ENCODE data around the gene ADAP2. TPM values are rescaled to one million over a fixed set of nuclear protein-coding genes. Genes with fewer than 3 reads are reported as not detected.
"Not testable (repeated sequence)": the region's sequence is repeated elsewhere in the genome, so short reads cannot be mapped to it uniquely, and the experiment has no call there.

ADAP2 gene
- total RNA-seq, 1 donor from 2014 or later = 0.89 TPM

GRCh38 chr17:30928584-30928983 is 6.8 kb downstream of the ADAP2 start:
- Histone ChIP-seq H3K4me1 (ENCODE audit: insufficient read depth, low read length) (no peaks in the 10 kb centered on the region), H2AFZ (ENCODE audit: low read depth, low read length) (no peak overlapping the region), H3K4me2 (ENCODE audit: low read length) (no peak overlapping the region), H3K4me3 (ENCODE audit: insufficient read depth, low read depth, low read length) (no peak overlapping the region), H3K27ac (ENCODE audit: low read depth, low read length) (no peak overlapping the region), H3K36me3 (ENCODE audit: insufficient read depth, low read length) (no peaks in the 10 kb centered on the region), H4K20me1 (ENCODE audit: insufficient read depth, low read length) (no peaks in the 10 kb centered on the region), H3K27me3 (ENCODE audit: insufficient read depth, low read length) (peaks cover 10% of the 10 kb centered on the region), H3K9me3 (ENCODE audit: insufficient read depth, low read depth, low read length) (no peaks in the 10 kb centered on the region), H3K79me2 (ENCODE audit: insufficient read depth, low read length) (no peaks in the 10 kb centered on the region), H3K9ac (ENCODE audit: low read length) (no peak overlapping the region)
- Mint-ChIP-seq H3K4me3 (ENCODE audit: unreplicated experiment) (no peak overlapping the region), H3K27me3 (ENCODE audit: low read depth, unreplicated experiment) (peaks cover 38% of the 10 kb centered on the region), H3K9me3 (ENCODE audit: unreplicated experiment) (no peaks in the 10 kb centered on the region), H3K4me1 (ENCODE audit: low read depth, unreplicated experiment) (no peaks in the 10 kb centered on the region), H3K27ac (ENCODE audit: unreplicated experiment) (no peak overlapping the region), H3K36me3 (ENCODE audit: low read depth, unreplicated experiment) (no peaks in the 10 kb centered on the region)
- FAIRE-seq = no peak
- DNase-seq (ENCODE audit: low read depth) = no peak
- TF ChIP-seq EZH2 (IDR thresholded peaks at IDR 0.05; ENCODE audit: insufficient read depth, low read length) (no peak), CTCF (IDR thresholded peaks at IDR 0.05; ENCODE audit: insufficient read depth, low read depth, low read length) (no peak)

GRCh38 chr17:30929081-30929633 is 7.4 kb downstream of the ADAP2 start:
- Mint-ChIP-seq H3K9me3 (ENCODE audit: unreplicated experiment) (no peaks in the 10 kb centered on the region), H3K27me3 (ENCODE audit: low read depth, unreplicated experiment) (peaks cover 40% of the 10 kb centered on the region), H3K4me3 (ENCODE audit: unreplicated experiment) (no peak overlapping the region), H3K36me3 (ENCODE audit: low read depth, unreplicated experiment) (no peaks in the 10 kb centered on the region), H3K27ac (ENCODE audit: unreplicated experiment) (no peak overlapping the region), H3K4me1 (ENCODE audit: low read depth, unreplicated experiment) (no peaks in the 10 kb centered on the region)
- FAIRE-seq = no peak
- TF ChIP-seq CTCF (IDR thresholded peaks at IDR 0.05; ENCODE audit: insufficient read depth, low read depth, low read length) (no peak), EZH2 (IDR thresholded peaks at IDR 0.05; ENCODE audit: insufficient read depth, low read length) (no peak)
- no peak overlapping the region for H3K4me2 ChIP-seq (ENCODE audit: low read length)
- no peak overlapping the region for H3K9ac ChIP-seq (ENCODE audit: low read length)
- H3K27me3 ChIP-seq (ENCODE audit: insufficient read depth, low read length) = peaks cover 12% of the 10 kb centered on the region
- no peak overlapping the region for H2AFZ ChIP-seq (ENCODE audit: low read depth, low read length)
- H3K27ac ChIP-seq (ENCODE audit: low read depth, low read length) = no peak overlapping the region
- DNase-seq (ENCODE audit: low read depth) = no peak
- no peaks in the 10 kb centered on the region for H3K36me3 ChIP-seq (ENCODE audit: insufficient read depth, low read length)
- H3K79me2 ChIP-seq (ENCODE audit: insufficient read depth, low read length) = no peaks in the 10 kb centered on the region
- H3K9me3 ChIP-seq (ENCODE audit: insufficient read depth, low read depth, low read length) = no peaks in the 10 kb centered on the region
- no peaks in the 10 kb centered on the region for H3K4me1 ChIP-seq (ENCODE audit: insufficient read depth, low read length)
- no peaks in the 10 kb centered on the region for H4K20me1 ChIP-seq (ENCODE audit: insufficient read depth, low read length)
- no peak overlapping the region for H3K4me3 ChIP-seq (ENCODE audit: insufficient read depth, low read depth, low read length)

GRCh38 chr17:30929861-30930260 is 8.1 kb downstream of the ADAP2 start:
- H3K27me3 ChIP-seq (ENCODE audit: insufficient read depth, low read length); H3K36me3 Mint-ChIP-seq (ENCODE audit: low read depth, unreplicated experiment); H3K4me2 ChIP-seq (ENCODE audit: low read length); H3K36me3 ChIP-seq (ENCODE audit: insufficient read depth, low read length); H3K4me3 Mint-ChIP-seq (ENCODE audit: unreplicated experiment); H3K9me3 ChIP-seq (ENCODE audit: insufficient read depth, low read depth, low read length); H2AFZ ChIP-seq (ENCODE audit: low read depth, low read length); H3K4me3 ChIP-seq (ENCODE audit: insufficient read depth, low read depth, low read length); H3K27ac Mint-ChIP-seq (ENCODE audit: unreplicated experiment); H3K79me2 ChIP-seq (ENCODE audit: insufficient read depth, low read length); H3K4me1 Mint-ChIP-seq (ENCODE audit: low read depth, unreplicated experiment); H3K4me1 ChIP-seq (ENCODE audit: insufficient read depth, low read length); H3K9ac ChIP-seq (ENCODE audit: low read length); FAIRE-seq; H4K20me1 ChIP-seq (ENCODE audit: insufficient read depth, low read length); DNase-seq (ENCODE audit: low read depth); H3K27ac ChIP-seq (ENCODE audit: low read depth, low read length); H3K9me3 Mint-ChIP-seq (ENCODE audit: unreplicated experiment): not testable (repeated sequence)
- peaks cover 39% of the 10 kb centered on the region for H3K27me3 Mint-ChIP-seq (ENCODE audit: low read depth, unreplicated experiment)

Data from astrocyte (in vitro differentiated cells and primary cell).